ENCODE measurements around the gene BCR.

Gene BCR

DNA sequence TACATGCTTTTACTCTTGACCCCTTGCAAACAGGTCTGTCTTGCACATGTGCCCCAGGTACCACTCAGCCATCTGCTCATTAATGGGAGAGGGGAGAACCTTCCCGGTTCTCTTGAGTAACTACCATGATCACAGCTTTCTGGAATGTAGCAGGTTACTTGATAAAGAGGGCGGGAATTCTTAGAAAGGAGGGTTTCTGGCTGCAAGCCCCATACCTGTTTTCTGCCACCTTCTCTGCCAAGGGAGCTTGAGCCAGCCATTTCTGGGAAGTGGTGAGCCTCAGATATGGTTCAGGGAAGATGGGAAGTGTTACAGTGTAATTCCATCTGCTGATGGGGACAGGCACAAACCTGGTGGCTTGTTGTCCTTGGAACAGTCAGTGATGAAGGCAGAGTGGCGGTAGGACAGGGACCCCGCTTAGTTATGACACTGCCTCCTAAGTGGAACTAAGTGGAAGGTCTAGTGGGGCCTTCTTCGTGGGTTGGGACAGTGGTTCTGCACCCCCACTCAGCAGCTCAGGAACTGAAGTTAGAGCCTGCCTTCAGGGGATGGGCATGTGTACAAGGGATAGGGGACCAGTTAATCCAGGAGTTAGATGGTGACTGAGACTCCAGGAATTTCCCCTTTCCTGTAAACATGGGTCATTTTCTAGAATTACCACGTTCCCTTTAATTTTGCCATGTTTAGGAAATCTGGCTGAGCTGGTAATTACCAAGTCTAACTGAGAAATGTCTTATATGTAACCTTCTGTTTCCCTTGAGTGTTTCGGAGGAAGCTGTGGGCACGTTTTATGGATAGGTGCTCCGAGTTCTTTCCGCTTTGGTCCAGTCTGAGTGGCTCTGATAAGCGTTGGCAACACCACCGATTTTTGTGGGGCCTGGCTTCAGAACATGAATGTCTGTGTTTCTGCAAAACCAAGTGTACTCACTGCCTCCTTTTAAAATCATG is 35.3 kb downstream of the BCR start:
- Histone ChIP-seq H3K9me3 (ENCODE audit: insufficient read depth, low read length) (no peaks in the 10 kb centered on the region), H3K4me3 (ENCODE audit: insufficient read depth, low read length, poor library complexity, severe bottlenecking) (no peak overlapping the region), H2AFZ (ENCODE audit: low read depth, low read length, severe bottlenecking) (no peak overlapping the region), H3K27ac (ENCODE audit: low read depth, low read length) (no peak overlapping the region), H3K9ac (ENCODE audit: low read length) (no peak overlapping the region), H3K27me3 (ENCODE audit: low read length) (no peaks in the 10 kb centered on the region), H3K4me2 (ENCODE audit: low read depth, low read length, poor library complexity, severe bottlenecking) (no peak overlapping the region), H4K20me1 (ENCODE audit: low read depth, low read length) (no peaks in the 10 kb centered on the region), H3K79me2 (ENCODE audit: insufficient read depth, low read length) (no peaks in the 10 kb centered on the region), H3F3A (ENCODE audit: insufficient read depth) (no peaks in the 10 kb centered on the region), H3K36me3 (ENCODE audit: low read length) (no peaks in the 10 kb centered on the region), H3K9me2 (replicated peaks; ENCODE audit: insufficient read depth, low read length) (no peaks in the 10 kb centered on the region)
- no peak for TF ChIP-seq EZH2phosphoT487 (conservative IDR thresholded peaks at IDR 0.05; ENCODE audit: low read length)
- TF ChIP-seq, protein P1, sequence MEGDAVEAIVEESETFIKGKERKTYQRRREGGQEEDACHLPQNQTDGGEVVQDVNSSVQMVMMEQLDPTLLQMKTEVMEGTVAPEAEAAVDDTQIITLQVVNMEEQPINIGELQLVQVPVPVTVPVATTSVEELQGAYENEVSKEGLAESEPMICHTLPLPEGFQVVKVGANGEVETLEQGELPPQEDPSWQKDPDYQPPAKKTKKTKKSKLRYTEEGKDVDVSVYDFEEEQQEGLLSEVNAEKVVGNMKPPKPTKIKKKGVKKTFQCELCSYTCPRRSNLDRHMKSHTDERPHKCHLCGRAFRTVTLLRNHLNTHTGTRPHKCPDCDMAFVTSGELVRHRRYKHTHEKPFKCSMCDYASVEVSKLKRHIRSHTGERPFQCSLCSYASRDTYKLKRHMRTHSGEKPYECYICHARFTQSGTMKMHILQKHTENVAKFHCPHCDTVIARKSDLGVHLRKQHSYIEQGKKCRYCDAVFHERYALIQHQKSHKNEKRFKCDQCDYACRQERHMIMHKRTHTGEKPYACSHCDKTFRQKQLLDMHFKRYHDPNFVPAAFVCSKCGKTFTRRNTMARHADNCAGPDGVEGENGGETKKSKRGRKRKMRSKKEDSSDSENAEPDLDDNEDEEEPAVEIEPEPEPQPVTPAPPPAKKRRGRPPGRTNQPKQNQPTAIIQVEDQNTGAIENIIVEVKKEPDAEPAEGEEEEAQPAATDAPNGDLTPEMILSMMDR (IDR thresholded peaks at IDR 0.05; ENCODE audit: insufficient read depth, low read length, poor library complexity, severe bottlenecking): no peak

DNA sequence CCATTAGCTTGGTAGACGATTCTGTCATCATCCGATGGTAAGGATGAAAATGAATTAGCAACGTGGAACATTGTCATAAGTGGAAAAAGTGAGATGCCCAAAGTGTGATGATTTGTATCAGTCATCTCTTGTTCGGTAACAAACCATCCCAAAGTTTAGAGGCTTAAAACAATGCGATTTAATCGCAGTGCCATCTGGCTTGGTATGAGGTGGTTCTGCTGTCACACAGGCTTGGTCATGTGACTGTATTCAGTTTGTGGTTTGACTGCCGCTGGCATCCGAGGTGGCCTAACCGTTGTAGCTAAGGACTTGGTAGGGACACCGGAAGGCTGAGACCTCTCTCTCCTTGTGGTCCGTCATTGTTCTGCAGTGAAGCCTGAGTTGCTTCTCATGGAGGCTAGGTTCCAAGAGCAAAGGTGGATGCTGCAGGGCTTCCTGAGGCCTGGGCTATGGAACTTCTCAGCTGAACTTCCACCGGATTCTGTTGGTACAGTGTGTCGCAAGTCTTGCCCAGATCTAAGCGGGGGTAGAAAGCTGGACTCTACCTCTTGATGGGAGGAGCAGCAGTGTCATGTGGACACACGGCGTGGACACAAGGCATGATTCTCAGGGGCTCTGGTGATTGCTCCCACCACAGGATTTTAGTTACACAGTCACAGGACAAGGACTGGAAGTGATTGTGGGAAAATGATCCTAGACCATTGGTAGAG is 36.3 kb downstream of the BCR start:
- Histone ChIP-seq H3K27me3 (ENCODE audit: low read length) (no peaks in the 10 kb centered on the region), H3K4me2 (ENCODE audit: low read depth, low read length, poor library complexity, severe bottlenecking) (no peak overlapping the region), H3K79me2 (ENCODE audit: insufficient read depth, low read length) (no peaks in the 10 kb centered on the region), H3K27ac (ENCODE audit: low read depth, low read length) (no peak overlapping the region), H3K9me3 (ENCODE audit: insufficient read depth, low read length) (no peaks in the 10 kb centered on the region), H3K9me2 (replicated peaks; ENCODE audit: insufficient read depth, low read length) (no peaks in the 10 kb centered on the region), H3F3A (ENCODE audit: insufficient read depth) (no peaks in the 10 kb centered on the region), H2AFZ (ENCODE audit: low read depth, low read length, severe bottlenecking) (no peak overlapping the region), H3K9ac (ENCODE audit: low read length) (no peak overlapping the region), H3K4me3 (ENCODE audit: insufficient read depth, low read length, poor library complexity, severe bottlenecking) (no peak overlapping the region), H4K20me1 (ENCODE audit: low read depth, low read length) (no peaks in the 10 kb centered on the region), H3K36me3 (ENCODE audit: low read length) (no peaks in the 10 kb centered on the region)
- no peak for TF ChIP-seq EZH2phosphoT487 (conservative IDR thresholded peaks at IDR 0.05; ENCODE audit: low read length)
- TF ChIP-seq, protein P1 (IDR thresholded peaks at IDR 0.05; ENCODE audit: insufficient read depth, low read length, poor library complexity, severe bottlenecking): no peak

DNA sequence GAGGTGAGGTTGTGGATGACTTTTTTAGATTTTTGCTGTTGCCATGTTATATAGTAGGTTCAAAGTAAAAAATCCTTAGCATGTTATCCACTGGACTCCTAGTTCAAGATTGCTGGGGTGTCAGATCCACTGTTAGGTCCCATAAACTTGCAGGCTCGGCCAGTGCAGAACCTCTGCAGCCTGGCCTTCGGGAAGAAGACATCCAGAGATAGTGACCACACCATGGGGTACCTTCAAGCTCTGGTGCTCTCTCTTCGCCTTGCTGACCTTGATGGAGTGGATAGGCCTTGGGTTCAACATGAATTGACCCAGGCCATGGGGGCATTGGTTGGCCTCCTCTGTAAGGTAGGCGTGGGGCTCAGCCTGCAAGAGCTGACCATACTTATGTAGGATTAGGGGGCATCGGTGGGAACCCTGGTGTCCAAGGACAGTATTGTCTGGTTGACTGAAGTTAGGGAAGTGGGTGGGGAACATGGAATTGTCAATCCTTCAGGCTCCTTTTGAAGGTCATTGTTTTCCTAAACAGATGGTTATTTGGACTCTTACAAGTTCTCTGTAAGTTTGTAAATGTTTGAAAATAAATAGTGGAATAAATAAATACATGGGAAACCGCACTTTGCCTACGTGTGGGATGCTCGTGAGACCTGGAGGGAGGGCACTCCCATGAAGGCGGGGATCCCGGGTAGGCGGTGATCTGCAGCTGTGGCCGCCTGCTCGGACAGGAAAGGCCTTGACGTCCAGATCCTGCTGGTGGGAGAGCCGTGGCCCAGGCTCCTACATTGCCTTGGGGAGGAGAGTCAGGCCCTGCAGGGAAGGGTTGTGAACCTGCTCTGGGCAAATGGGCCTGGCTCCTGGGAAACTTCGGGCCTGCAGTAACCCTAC is 37.1 kb downstream of the BCR start:
- Histone ChIP-seq H3K27me3 (ENCODE audit: low read length) (no peaks in the 10 kb centered on the region), H3K9me2 (replicated peaks; ENCODE audit: insufficient read depth, low read length) (no peaks in the 10 kb centered on the region), H3K9me3 (ENCODE audit: insufficient read depth, low read length) (no peaks in the 10 kb centered on the region), H3K36me3 (ENCODE audit: low read length) (no peaks in the 10 kb centered on the region), H3K9ac (ENCODE audit: low read length) (no peak overlapping the region), H3K79me2 (ENCODE audit: insufficient read depth, low read length) (no peaks in the 10 kb centered on the region), H4K20me1 (ENCODE audit: low read depth, low read length) (no peaks in the 10 kb centered on the region), H2AFZ (ENCODE audit: low read depth, low read length, severe bottlenecking) (no peak overlapping the region), H3K4me3 (ENCODE audit: insufficient read depth, low read length, poor library complexity, severe bottlenecking) (no peak overlapping the region), H3K4me2 (ENCODE audit: low read depth, low read length, poor library complexity, severe bottlenecking) (no peak overlapping the region), H3K27ac (ENCODE audit: low read depth, low read length) (no peak overlapping the region), H3F3A (ENCODE audit: insufficient read depth) (no peaks in the 10 kb centered on the region)
- TF ChIP-seq EZH2phosphoT487 (conservative IDR thresholded peaks at IDR 0.05; ENCODE audit: low read length): no peak
- TF ChIP-seq, protein P1 (IDR thresholded peaks at IDR 0.05; ENCODE audit: insufficient read depth, low read length, poor library complexity, severe bottlenecking): no peak
